ENCODE measurements around the gene PKD1. TPM values are rescaled to one million over a fixed set of nuclear protein-coding genes. Genes with fewer than 3 reads are reported as not detected.

Gene PKD1
- total and polyA plus RNA-seq, 3 experiments from 2014 or later = 9.9 to 66.2 (median 58.9) TPM

GRCh38 chr16:2057438-2057837, 78.3 kb downstream of the PKD1 start:
- CTCF ChIA-PET = no interaction called here
- Histone ChIP-seq H3K27ac (ENCODE audit: low read depth, low read length) (no peak overlapping the region), H3K36me3 (ENCODE audit: insufficient read depth, low read length) (no peaks in the 10 kb centered on the region), H3K9me3 (ENCODE audit: low read length) (no peaks in the 10 kb centered on the region), H3K4me3 (ENCODE audit: low read length) (no peak overlapping the region), H3K4me1 (ENCODE audit: insufficient read depth, low read length) (no peaks in the 10 kb centered on the region), H3K27me3 (ENCODE audit: insufficient read depth, low read length, poor library complexity, severe bottlenecking) (no peaks in the 10 kb centered on the region)
- Mint-ChIP-seq H3K9me3 (no peaks in the 10 kb centered on the region), H3K4me1 (peaks cover 0 to 7% (median 1%) of the 10 kb centered on the region in 3 donors), H3K36me3 (peaks cover 3 to 71% (median 3%) of the 10 kb centered on the region in 3 donors), H3K4me3 (no peak overlapping the region), H3K27me3 (no peaks in the 10 kb centered on the region), H3K27ac (no peak overlapping the region)
- no peak for DNase-seq
- POLR2A ChIA-PET = no interaction called here

DNA sequence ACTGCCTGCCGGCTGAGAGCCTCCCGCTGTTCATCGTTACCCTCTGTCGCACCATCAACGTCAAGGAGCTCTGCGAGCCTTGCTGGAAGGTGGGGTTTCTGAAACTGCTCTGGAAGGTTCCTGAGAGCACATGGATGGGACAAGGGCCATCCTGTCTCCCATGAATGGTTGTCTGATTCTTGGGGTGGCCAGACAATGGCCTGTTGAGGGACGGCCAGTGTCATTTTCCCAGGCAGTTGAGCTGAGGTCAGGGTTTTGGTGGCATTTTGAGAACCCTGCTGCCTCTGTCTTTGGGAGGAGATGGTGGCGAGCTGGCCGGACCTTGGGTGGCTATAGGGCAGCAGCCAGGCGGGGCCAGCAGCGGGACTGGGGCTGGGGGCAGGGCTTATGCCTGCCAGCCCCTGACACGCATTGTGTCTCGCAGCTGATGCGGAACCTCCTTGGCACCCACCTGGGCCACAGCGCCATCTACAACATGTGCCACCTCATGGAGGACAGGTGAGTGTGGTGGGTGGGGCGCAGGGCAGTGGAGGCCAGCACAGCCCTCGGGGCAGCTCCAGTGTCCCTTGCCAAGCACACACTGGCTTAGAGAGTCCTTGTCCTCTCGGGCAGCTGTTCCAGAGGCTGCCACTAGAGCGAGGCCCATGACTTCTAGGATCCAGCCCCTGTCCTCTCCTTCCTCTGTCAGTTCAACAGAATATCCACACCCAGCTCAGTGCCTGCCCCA, 78.9 kb downstream of the PKD1 start:
- no peak for DNase-seq

GRCh38 chr16:2056077-2056476, 79.6 kb downstream of the PKD1 start:
- Histone ChIP-seq H3K27me3 (ENCODE audit: insufficient read depth, low read length, poor library complexity, severe bottlenecking) (no peaks in the 10 kb centered on the region), H3K9me3 (ENCODE audit: low read length) (no peaks in the 10 kb centered on the region), H3K4me1 (ENCODE audit: insufficient read depth, low read length) (no peaks in the 10 kb centered on the region), H3K27ac (ENCODE audit: low read depth, low read length) (no peak overlapping the region), H3K36me3 (ENCODE audit: insufficient read depth, low read length) (peaks cover 4% of the 10 kb centered on the region), H3K4me3 (ENCODE audit: low read length) (no peak overlapping the region)
- DNase-seq = no peak
- H3K27ac Mint-ChIP-seq = no peak overlapping the region
- H3K36me3 Mint-ChIP-seq = peaks cover 3 to 77% (median 4%) of the 10 kb centered on the region in 3 donors
- H3K4me1 Mint-ChIP-seq = peaks cover 0 to 7% (median 1%) of the 10 kb centered on the region in 3 donors
- no peaks in the 10 kb centered on the region for H3K9me3 Mint-ChIP-seq
- ChIA-PET CTCF (no interaction called here), POLR2A (no interaction called here)
- H3K27me3 Mint-ChIP-seq = no peaks in the 10 kb centered on the region
- H3K4me3 Mint-ChIP-seq = no peak overlapping the region

More for the DNA sequence above, 78.9 kb downstream of the PKD1 start:
- no peak overlapping the region for H3K27ac Mint-ChIP-seq
- no peaks in the 10 kb centered on the region for H3K9me3 ChIP-seq (ENCODE audit: low read length)
- H3K4me3 Mint-ChIP-seq = no peak overlapping the region
- ChIA-PET CTCF (no interaction called here), POLR2A (no interaction called here)
- peaks cover 0 to 7% (median 1%) of the 10 kb centered on the region in 3 donors for H3K4me1 Mint-ChIP-seq
- peaks cover 3 to 74% (median 3%) of the 10 kb centered on the region in 3 donors for H3K36me3 Mint-ChIP-seq
- H3K9me3 Mint-ChIP-seq = no peaks in the 10 kb centered on the region
- H3K4me3 ChIP-seq (ENCODE audit: low read length) = no peak overlapping the region
- no peaks in the 10 kb centered on the region for H3K4me1 ChIP-seq (ENCODE audit: insufficient read depth, low read length)
- H3K27me3 ChIP-seq (ENCODE audit: insufficient read depth, low read length, poor library complexity, severe bottlenecking) = no peaks in the 10 kb centered on the region
- H3K27ac ChIP-seq (ENCODE audit: low read depth, low read length) = no peak overlapping the region
- H3K27me3 Mint-ChIP-seq = no peaks in the 10 kb centered on the region
- peaks cover 4% of the 10 kb centered on the region for H3K36me3 ChIP-seq (ENCODE audit: insufficient read depth, low read length)

DNA sequence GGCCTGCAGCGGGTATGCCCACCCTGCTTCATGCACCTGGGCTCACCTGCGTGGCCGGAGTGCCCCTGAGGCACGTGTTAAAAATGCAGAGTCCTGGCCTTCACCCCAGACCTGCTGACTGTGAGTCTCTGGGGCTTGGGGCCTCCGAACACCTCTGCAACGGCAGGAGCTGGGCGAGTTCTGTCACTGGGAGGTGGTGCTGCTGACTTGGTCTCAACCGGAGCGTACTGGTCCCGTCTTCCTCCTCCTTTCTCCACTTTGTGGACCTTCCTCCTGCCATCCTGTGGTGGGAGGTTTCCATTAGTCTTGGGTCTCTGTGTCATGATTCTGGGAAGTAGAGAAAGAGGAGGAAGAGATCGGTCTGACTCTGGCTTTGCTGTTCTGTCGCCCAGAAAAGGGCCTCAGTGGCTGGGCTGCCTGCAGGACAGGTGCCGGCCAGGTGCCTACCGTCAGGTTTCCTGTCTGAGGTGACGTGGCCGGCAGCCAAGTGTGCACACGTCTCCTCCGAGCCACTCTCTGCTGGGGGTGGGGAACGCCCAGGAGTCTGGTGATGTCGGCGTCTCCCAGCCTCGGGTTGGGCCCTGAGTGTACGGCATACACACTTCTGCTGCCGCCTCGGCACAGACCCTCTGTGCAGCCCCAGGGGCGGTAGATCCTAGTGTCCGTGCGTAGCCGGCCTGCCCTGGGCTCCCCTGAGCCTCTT, 81.0 kb downstream of the PKD1 start:
- POLR2A ChIA-PET = no interaction called here
- peaks cover 4% of the 10 kb centered on the region for H3K36me3 ChIP-seq (ENCODE audit: insufficient read depth, low read length)
- peaks cover 0 to 12% (median 1%) of the 10 kb centered on the region in 3 donors for H3K4me1 Mint-ChIP-seq
- no peaks in the 10 kb centered on the region for H3K27me3 Mint-ChIP-seq
- H3K27ac ChIP-seq (ENCODE audit: low read depth, low read length) = no peak overlapping the region
- H3K4me1 ChIP-seq (ENCODE audit: insufficient read depth, low read length) = no peaks in the 10 kb centered on the region
- H3K36me3 Mint-ChIP-seq = peaks cover 3 to 74% (median 4%) of the 10 kb centered on the region in 3 donors
- no peaks in the 10 kb centered on the region for H3K9me3 ChIP-seq (ENCODE audit: low read length)
- H3K4me3 ChIP-seq (ENCODE audit: low read length) = no peak overlapping the region
- no peak overlapping the region for H3K27ac Mint-ChIP-seq
- DNase-seq = no peak
- CTCF ChIA-PET = no interaction called here
- H3K9me3 Mint-ChIP-seq = no peaks in the 10 kb centered on the region
- H3K27me3 ChIP-seq (ENCODE audit: insufficient read depth, low read length, poor library complexity, severe bottlenecking) = no peaks in the 10 kb centered on the region
- H3K4me3 Mint-ChIP-seq = no peak overlapping the region

GRCh38 chr16:2053897-2054296, 81.8 kb downstream of the PKD1 start:
- peak overlapping the region in 1 of 7 donors; percentile 24 for H3K4me3 Mint-ChIP-seq
- Histone ChIP-seq H3K27me3 (ENCODE audit: insufficient read depth, low read length, poor library complexity, severe bottlenecking) (no peaks in the 10 kb centered on the region), H3K27ac (ENCODE audit: low read depth, low read length) (no peak overlapping the region), H3K9me3 (ENCODE audit: low read length) (no peaks in the 10 kb centered on the region), H3K36me3 (ENCODE audit: insufficient read depth, low read length) (peaks cover 4% of the 10 kb centered on the region), H3K4me1 (ENCODE audit: insufficient read depth, low read length) (peaks cover 2% of the 10 kb centered on the region), H3K4me3 (ENCODE audit: low read length) (no peak overlapping the region)
- no peak for DNase-seq
- ChIA-PET CTCF (no interaction called here), POLR2A (no interaction called here)
- H3K9me3 Mint-ChIP-seq = no peaks in the 10 kb centered on the region
- H3K36me3 Mint-ChIP-seq = peaks cover 3 to 73% (median 4%) of the 10 kb centered on the region in 3 donors
- peaks cover under 1 to 15% (median 1%) of the 10 kb centered on the region in 3 donors for H3K4me1 Mint-ChIP-seq
- H3K27me3 Mint-ChIP-seq = no peaks in the 10 kb centered on the region
- no peak overlapping the region for H3K27ac Mint-ChIP-seq

- Histone ChIP-seq H3K27ac (ENCODE audit: low read depth, low read length) (no peak overlapping the region), H3K9me3 (ENCODE audit: low read length) (no peaks in the 10 kb centered on the region), H3K4me1 (ENCODE audit: insufficient read depth, low read length) (peaks cover 9% of the 10 kb centered on the region), H3K27me3 (ENCODE audit: insufficient read depth, low read length, poor library complexity, severe bottlenecking) (no peaks in the 10 kb centered on the region), H3K36me3 (ENCODE audit: insufficient read depth, low read length) (peaks cover 4% of the 10 kb centered on the region), H3K4me3 (ENCODE audit: low read length) (no peak overlapping the region)
- peaks cover 3 to 67% (median 4%) of the 10 kb centered on the region in 3 donors for H3K36me3 Mint-ChIP-seq
- ChIA-PET CTCF (no interaction called here), POLR2A (no interaction called here)
- no peaks in the 10 kb centered on the region for H3K27me3 Mint-ChIP-seq
- H3K4me3 Mint-ChIP-seq = peak overlapping the region in 1 of 7 donors; percentile 24
- H3K9me3 Mint-ChIP-seq = no peaks in the 10 kb centered on the region
- H3K27ac Mint-ChIP-seq = no peak overlapping the region
- peaks cover 8 to 22% (median 8%) of the 10 kb centered on the region in 3 donors for H3K4me1 Mint-ChIP-seq
- DNase-seq = no peak
Observed at GRCh38 chr16:2053211-2053610, 82.5 kb downstream of the PKD1 start.

DNA sequence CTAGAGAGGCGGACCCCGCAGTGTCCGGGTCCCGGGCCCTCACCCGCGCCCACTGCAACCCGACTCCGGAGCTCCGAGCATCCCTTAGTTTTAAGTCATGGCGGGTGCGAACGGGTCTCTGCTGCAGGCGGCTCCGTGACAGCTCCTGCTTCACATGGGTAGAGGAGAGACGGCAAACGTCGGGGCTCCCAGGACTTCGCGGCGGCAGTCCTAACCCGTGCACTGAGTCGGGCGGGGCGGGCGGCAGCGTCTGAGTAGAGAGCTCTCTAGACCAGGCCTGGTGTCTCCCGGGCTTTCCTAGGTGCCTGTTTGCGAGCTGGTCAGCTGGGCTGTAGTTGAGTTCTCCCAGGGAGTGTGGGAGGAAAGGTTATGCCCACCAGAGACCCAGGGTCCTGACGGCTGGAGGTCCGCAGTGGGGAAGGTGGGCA, 87.6 kb downstream of the PKD1 start:
- Mint-ChIP-seq H3K4me1 (peaks cover 14 to 32% (median 16%) of the 10 kb centered on the region in 3 donors), H3K27me3 (no peaks in the 10 kb centered on the region), H3K36me3 (peaks cover 0 to 34% (median 1%) of the 10 kb centered on the region in 3 donors), H3K9me3 (no peaks in the 10 kb centered on the region), H3K4me3 (peak overlapping the region; percentile 87 to 94 (median 91)), H3K27ac (peak overlapping the region; percentile 29 to 88 (median 66))
- Histone ChIP-seq H3K27me3 (ENCODE audit: insufficient read depth, low read length, poor library complexity, severe bottlenecking) (no peaks in the 10 kb centered on the region), H3K36me3 (ENCODE audit: insufficient read depth, low read length) (peaks cover 4% of the 10 kb centered on the region), H3K4me3 (ENCODE audit: low read length) (peak overlapping the region; percentile 67), H3K27ac (ENCODE audit: low read depth, low read length) (peak overlapping the region; percentile 57), H3K9me3 (ENCODE audit: low read length) (no peaks in the 10 kb centered on the region), H3K4me1 (ENCODE audit: insufficient read depth, low read length) (peaks cover 14% of the 10 kb centered on the region)
- CTCF ChIA-PET = interaction anchor here (1.0 to 2.5 kb wide), 5 partner anchors 11 to 107 kb away, joined by 3 to 17 read pairs (median 5); partner anchors contain the start of gene TRAF7
- POLR2A ChIA-PET = interaction anchor here (0.5 to 2.1 kb wide), 6 partner anchors 12 to 575 kb away, joined by 3 to 14 read pairs (median 6); partner anchors contain the start of genes HAGH and TRAF7
- no peak for DNase-seq
